Breast epithelium (tissue), 4 donors: ENCODE data around the gene NEUROD6. TPM values are rescaled to one million over a fixed set of nuclear protein-coding genes. Genes with fewer than 3 reads are reported as not detected.

Experiments used
- DNase-seq, 2 donors: peaks; one replicate each; pipeline ENCODE4 v3.0.0-alpha.2; 2019; ENCODE audit warnings: low spot score in 2 of 2
- H3K27ac ChIP-seq, 2 donors: fragments of 200-600 bp; sonication (generic) in 1 of 2; one replicate each; pipeline ENCODE4 v1.5.1; 2016 to 2019; ENCODE audit warnings: mild to moderate bottlenecking in 1 of 2
- H3K27me3 ChIP-seq, 2 donors: fragments of 200-600 bp; sonication (generic) in 1 of 2; one replicate each; pipeline versions ENCODE4 v1.5.1 to v1.6.0; 2017 to 2019; ENCODE audit warnings: control low read depth in 1 of 2, mild to moderate bottlenecking in 1 of 2
- H3K36me3 ChIP-seq: fragments of 200-600 bp; one replicate; pipeline ENCODE4 v1.5.1; 2019
- H3K4me1 ChIP-seq, 2 donors: fragments of 200-600 bp; sonication (generic); one replicate each; pipeline ENCODE4 v1.5.1; 2016 to 2019; ENCODE audit warnings: control low read depth in 1 of 2
- H3K4me3 ChIP-seq, 3 donors: fragments of 200-600 bp; sonication (generic); 1 replicate in 2 of 3; 2 replicates in 1 of 3; pipeline ENCODE4 v1.5.1; 2016 to 2019; ENCODE audit warnings: mild to moderate bottlenecking in 3 of 3, moderate library complexity in 2 of 3
- H3K9me3 ChIP-seq, 2 donors: fragments of 200-600 bp; sonication (generic) in 1 of 2; one replicate each; pipeline ENCODE4 v1.5.1; 2016 to 2019; ENCODE audit warnings: control low read depth in 1 of 2
- CTCF ChIP-seq, 3 donors: fragments of 450-650 bp; IDR thresholded peaks; one replicate each; pipeline ENCODE4 v1.5.1; 2016 to 2017; ENCODE audit warnings: antibody characterized with exemption in 3 of 3, mild to moderate bottlenecking in 3 of 3, moderate library complexity in 3 of 3
- POLR2A ChIP-seq: fragments of 450-650 bp; IDR thresholded peaks from one replicate; pipeline ENCODE4 v1.6.1; 2016; ENCODE audit warnings: antibody characterized with exemption, mild to moderate bottlenecking, moderate library complexity
- POLR2AphosphoS5 ChIP-seq, 3 donors: sonication (generic); formaldehyde crosslinking; IDR thresholded peaks; one replicate each; pipeline ENCODE4 v1.6.1; 2017; ENCODE audit warnings: antibody characterized with exemption in 3 of 3
- intact Hi-C: fragments of 100-400 bp; cut with DNase I; formaldehyde crosslinking; loops from one replicate; pipeline ENCODE4 v1.15.1; 2023; ENCODE audit warnings: low total_unique reads
- total RNA-seq, 3 donors: library from RNA; depleted of rRNA; stranded (reverse); fragments of >200 nt; gene quantifications; one replicate each; pipeline ENCODE4 v1.1.0, GENCODE V29; 2016

Gene NEUROD6
- total RNA-seq, 3 donors from 2014 or later, result not detected

- no peak overlapping the region for H3K27ac ChIP-seq
- H3K4me1 ChIP-seq, result no peaks in the 10 kb centered on the region
- H3K4me3 ChIP-seq, result no peak overlapping the region
- no peaks in the 10 kb centered on the region for H3K36me3 ChIP-seq
- TF ChIP-seq POLR2A, result no peak
- TF ChIP-seq CTCF (IDR thresholded peaks at IDR 0.05), result no peak
- TF ChIP-seq POLR2AphosphoS5 (IDR thresholded peaks at IDR 0.05), result no peak
- intact Hi-C loops, result no loop called here
- H3K27me3 ChIP-seq, result peaks cover 0 to 4% of the 10 kb centered on the region in 2 donors
- H3K9me3 ChIP-seq, result no peaks in the 10 kb centered on the region
- DNase-seq, result no peak
These were observed 19.9 kb downstream of the NEUROD6 start for GRCh38 chr7:31320675-31321074.

- no peaks in the 10 kb centered on the region for H3K4me1 ChIP-seq
- no peak for DNase-seq
- no peak overlapping the region for H3K4me3 ChIP-seq
- peaks cover 0 to 4% of the 10 kb centered on the region in 2 donors for H3K27me3 ChIP-seq
- H3K9me3 ChIP-seq, result no peaks in the 10 kb centered on the region
- H3K27ac ChIP-seq, result no peak overlapping the region
- no peaks in the 10 kb centered on the region for H3K36me3 ChIP-seq
- intact Hi-C loops, result no loop called here
- no peak for TF ChIP-seq POLR2AphosphoS5 (IDR thresholded peaks at IDR 0.05)
These were observed 22.2 kb downstream of the NEUROD6 start for GRCh38 chr7:31318313-31318712.

- Histone ChIP-seq H3K27ac (no peak overlapping the region), H3K27me3 (peaks cover 0 to 4% of the 10 kb centered on the region in 2 donors), H3K9me3 (no peaks in the 10 kb centered on the region), H3K4me3 (no peak overlapping the region), H3K4me1 (no peaks in the 10 kb centered on the region), H3K36me3 (no peaks in the 10 kb centered on the region)
- intact Hi-C loops, result no loop called here
- TF ChIP-seq POLR2AphosphoS5 (IDR thresholded peaks at IDR 0.05) (no peak), POLR2A (no peak), CTCF (IDR thresholded peaks at IDR 0.05) (no peak)
- DNase-seq, result no peak
These were observed 23.6 kb downstream of the NEUROD6 start for GRCh38 chr7:31316876-31317275.

- Histone ChIP-seq H3K4me1 (no peaks in the 10 kb centered on the region), H3K9me3 (no peaks in the 10 kb centered on the region), H3K4me3 (no peak overlapping the region), H3K27me3 (peaks cover 0 to 4% of the 10 kb centered on the region in 2 donors), H3K36me3 (no peaks in the 10 kb centered on the region), H3K27ac (no peak overlapping the region)
- intact Hi-C loops, result no loop called here
- DNase-seq, result no peak
- no peak for TF ChIP-seq POLR2AphosphoS5 (IDR thresholded peaks at IDR 0.05)
- TF ChIP-seq POLR2A, result no peak
- no peak for TF ChIP-seq CTCF (IDR thresholded peaks at IDR 0.05)
These were observed 24.8 kb downstream of the NEUROD6 start for GRCh38 chr7:31315758-31316157.

- DNase-seq, result no peak
- intact Hi-C loops, result no loop called here
- no peaks in the 10 kb centered on the region for H3K9me3 ChIP-seq
- TF ChIP-seq POLR2A (no peak), CTCF (IDR thresholded peaks at IDR 0.05) (no peak), POLR2AphosphoS5 (IDR thresholded peaks at IDR 0.05) (no peak)
- no peaks in the 10 kb centered on the region for H3K36me3 ChIP-seq
- peaks cover 0 to 4% of the 10 kb centered on the region in 2 donors for H3K27me3 ChIP-seq
- H3K4me1 ChIP-seq, result no peaks in the 10 kb centered on the region
- H3K27ac ChIP-seq, result no peak overlapping the region
- H3K4me3 ChIP-seq, result no peak overlapping the region
These were observed 25.7 kb downstream of the NEUROD6 start for GRCh38 chr7:31314781-31315180.

GRCh38 chr7:31312889-31313288 is 27.6 kb downstream of the NEUROD6 start:
- H3K27me3 ChIP-seq, result no peaks in the 10 kb centered on the region
- no peaks in the 10 kb centered on the region for H3K4me1 ChIP-seq
- no peaks in the 10 kb centered on the region for H3K36me3 ChIP-seq
- H3K4me3 ChIP-seq, result no peak overlapping the region
- DNase-seq, result no peak
- TF ChIP-seq CTCF (IDR thresholded peaks at IDR 0.05), result no peak
- TF ChIP-seq POLR2AphosphoS5 (IDR thresholded peaks at IDR 0.05), result no peak
- no peak for TF ChIP-seq POLR2A
- H3K27ac ChIP-seq, result no peak overlapping the region
- intact Hi-C loops, result no loop called here
- no peaks in the 10 kb centered on the region for H3K9me3 ChIP-seq
